ENCODE measurements around the gene RHOH.

The RHOH gene

GRCh38 chr4:40244606-40245005, 47.8 kb downstream of the RHOH start:
- H3K27me3 ChIP-seq (ENCODE audit: control insufficient read depth in 5 of 5, insufficient read depth in 4 of 5, low read length in 5 of 5), result no peaks in the 10 kb centered on the region
- peaks cover 0 to 14% (median 14%) of the 10 kb centered on the region in 5 donors for H3K4me1 ChIP-seq (ENCODE audit: control insufficient read depth in 5 of 5, insufficient read depth in 5 of 5, low read length in 5 of 5)
- H3K9ac ChIP-seq (ENCODE audit: low read length in 5 of 5), result no peak overlapping the region
- H3K36me3 ChIP-seq (ENCODE audit: control insufficient read depth in 5 of 5, insufficient read depth in 5 of 5, low read length in 5 of 5), result no peaks in the 10 kb centered on the region
- no peak overlapping the region for H3K27ac ChIP-seq (ENCODE audit: low read depth, low read length)
- H3K9me3 ChIP-seq (ENCODE audit: control insufficient read depth in 5 of 5, low read length in 5 of 5), result no peaks in the 10 kb centered on the region
- no peak overlapping the region for H3K4me3 ChIP-seq (ENCODE audit: low read depth in 1 of 5, low read length in 5 of 5)

- no peak overlapping the region for H3K4me3 ChIP-seq (ENCODE audit: low read depth in 1 of 5, low read length in 5 of 5)
- no peak overlapping the region for H3K27ac ChIP-seq (ENCODE audit: low read depth, low read length)
- H3K4me1 ChIP-seq (ENCODE audit: control insufficient read depth in 5 of 5, insufficient read depth in 5 of 5, low read length in 5 of 5), result peaks cover 0 to 14% (median 14%) of the 10 kb centered on the region in 5 donors
- no peaks in the 10 kb centered on the region for H3K36me3 ChIP-seq (ENCODE audit: control insufficient read depth in 5 of 5, insufficient read depth in 5 of 5, low read length in 5 of 5)
- H3K9ac ChIP-seq (ENCODE audit: low read length in 5 of 5), result no peak overlapping the region
- no peaks in the 10 kb centered on the region for H3K27me3 ChIP-seq (ENCODE audit: control insufficient read depth in 5 of 5, insufficient read depth in 4 of 5, low read length in 5 of 5)
- no peaks in the 10 kb centered on the region for H3K9me3 ChIP-seq (ENCODE audit: control insufficient read depth in 5 of 5, low read length in 5 of 5)
These were observed 48.7 kb downstream of the RHOH start for GRCh38 chr4:40245550-40245949.

GRCh38 chr4:40246011-40246900, 49.4 kb downstream of the RHOH start:
- Histone ChIP-seq H3K4me1 (ENCODE audit: control insufficient read depth in 5 of 5, insufficient read depth in 5 of 5, low read length in 5 of 5) (peaks cover 0 to 14% (median 14%) of the 10 kb centered on the region in 5 donors), H3K9me3 (ENCODE audit: control insufficient read depth in 5 of 5, low read length in 5 of 5) (no peaks in the 10 kb centered on the region), H3K9ac (ENCODE audit: low read length in 5 of 5) (no peak overlapping the region), H3K27ac (ENCODE audit: low read depth, low read length) (no peak overlapping the region), H3K4me3 (ENCODE audit: low read depth in 1 of 5, low read length in 5 of 5) (no peak overlapping the region), H3K27me3 (ENCODE audit: control insufficient read depth in 5 of 5, insufficient read depth in 4 of 5, low read length in 5 of 5) (no peaks in the 10 kb centered on the region), H3K36me3 (ENCODE audit: control insufficient read depth in 5 of 5, insufficient read depth in 5 of 5, low read length in 5 of 5) (no peaks in the 10 kb centered on the region)

DNA sequence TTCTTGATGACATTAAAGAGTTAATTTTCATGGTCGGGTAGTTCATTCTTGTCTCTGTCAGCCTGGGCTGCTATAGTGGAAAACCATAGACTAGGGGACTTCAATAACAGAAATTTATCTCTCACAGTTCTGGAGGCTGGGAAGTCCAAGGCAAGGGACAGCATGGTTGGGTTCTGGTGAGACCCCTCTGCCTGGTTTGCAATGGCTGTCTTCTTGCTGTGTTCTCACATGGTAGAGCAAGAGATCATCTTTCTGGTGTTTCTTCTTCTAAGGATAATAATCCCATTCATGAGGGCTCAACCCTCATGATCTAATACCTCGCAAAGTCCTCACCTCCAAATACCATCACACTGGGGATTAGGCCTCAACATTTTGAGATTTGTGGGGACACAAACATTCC, 50.1 kb downstream of the RHOH start:
- Histone ChIP-seq H3K27ac (ENCODE audit: low read depth, low read length) (no peak overlapping the region), H3K4me1 (ENCODE audit: control insufficient read depth in 5 of 5, insufficient read depth in 5 of 5, low read length in 5 of 5) (peaks cover 0 to 12% (median 10%) of the 10 kb centered on the region in 5 donors), H3K27me3 (ENCODE audit: control insufficient read depth in 5 of 5, insufficient read depth in 4 of 5, low read length in 5 of 5) (no peaks in the 10 kb centered on the region), H3K4me3 (ENCODE audit: low read depth in 1 of 5, low read length in 5 of 5) (no peak overlapping the region), H3K9ac (ENCODE audit: low read length in 5 of 5) (no peak overlapping the region), H3K9me3 (ENCODE audit: control insufficient read depth in 5 of 5, low read length in 5 of 5) (no peaks in the 10 kb centered on the region), H3K36me3 (ENCODE audit: control insufficient read depth in 5 of 5, insufficient read depth in 5 of 5, low read length in 5 of 5) (no peaks in the 10 kb centered on the region)

GRCh38 chr4:40247350-40247749, 50.5 kb downstream of the RHOH start:
- Histone ChIP-seq H3K27ac (ENCODE audit: low read depth, low read length) (no peak overlapping the region), H3K4me1 (ENCODE audit: control insufficient read depth in 5 of 5, insufficient read depth in 5 of 5, low read length in 5 of 5) (peaks cover 0 to 8% (median 7%) of the 10 kb centered on the region in 5 donors), H3K9ac (ENCODE audit: low read length in 5 of 5) (no peak overlapping the region), H3K4me3 (ENCODE audit: low read depth in 1 of 5, low read length in 5 of 5) (no peak overlapping the region), H3K36me3 (ENCODE audit: control insufficient read depth in 5 of 5, insufficient read depth in 5 of 5, low read length in 5 of 5) (no peaks in the 10 kb centered on the region), H3K27me3 (ENCODE audit: control insufficient read depth in 5 of 5, insufficient read depth in 4 of 5, low read length in 5 of 5) (no peaks in the 10 kb centered on the region), H3K9me3 (ENCODE audit: control insufficient read depth in 5 of 5, low read length in 5 of 5) (no peaks in the 10 kb centered on the region)

- H3K4me3 ChIP-seq (ENCODE audit: low read depth in 1 of 5, low read length in 5 of 5), result no peak overlapping the region
- H3K4me1 ChIP-seq (ENCODE audit: control insufficient read depth in 5 of 5, insufficient read depth in 5 of 5, low read length in 5 of 5), result peaks cover 0 to 4% (median 0%) of the 10 kb centered on the region in 5 donors
- H3K36me3 ChIP-seq (ENCODE audit: control insufficient read depth in 5 of 5, insufficient read depth in 5 of 5, low read length in 5 of 5), result no peaks in the 10 kb centered on the region
- H3K27me3 ChIP-seq (ENCODE audit: control insufficient read depth in 5 of 5, insufficient read depth in 4 of 5, low read length in 5 of 5), result no peaks in the 10 kb centered on the region
- H3K9ac ChIP-seq (ENCODE audit: low read length in 5 of 5), result no peak overlapping the region
- H3K9me3 ChIP-seq (ENCODE audit: control insufficient read depth in 5 of 5, low read length in 5 of 5), result no peaks in the 10 kb centered on the region
- no peak overlapping the region for H3K27ac ChIP-seq (ENCODE audit: low read depth, low read length)
These were observed 54.5 kb downstream of the RHOH start for GRCh38 chr4:40251366-40251765.

- Histone ChIP-seq H3K4me1 (ENCODE audit: control insufficient read depth in 5 of 5, insufficient read depth in 5 of 5, low read length in 5 of 5) (peaks cover 0 to 4% (median 0%) of the 10 kb centered on the region in 5 donors), H3K27me3 (ENCODE audit: control insufficient read depth in 5 of 5, insufficient read depth in 4 of 5, low read length in 5 of 5) (no peaks in the 10 kb centered on the region), H3K9me3 (ENCODE audit: control insufficient read depth in 5 of 5, low read length in 5 of 5) (no peaks in the 10 kb centered on the region), H3K9ac (ENCODE audit: low read length in 5 of 5) (no peak overlapping the region), H3K36me3 (ENCODE audit: control insufficient read depth in 5 of 5, insufficient read depth in 5 of 5, low read length in 5 of 5) (no peaks in the 10 kb centered on the region), H3K4me3 (ENCODE audit: low read depth in 1 of 5, low read length in 5 of 5) (no peak overlapping the region), H3K27ac (ENCODE audit: low read depth, low read length) (no peak overlapping the region)
These were observed 57.1 kb downstream of the RHOH start for GRCh38 chr4:40253906-40254305.

DNA sequence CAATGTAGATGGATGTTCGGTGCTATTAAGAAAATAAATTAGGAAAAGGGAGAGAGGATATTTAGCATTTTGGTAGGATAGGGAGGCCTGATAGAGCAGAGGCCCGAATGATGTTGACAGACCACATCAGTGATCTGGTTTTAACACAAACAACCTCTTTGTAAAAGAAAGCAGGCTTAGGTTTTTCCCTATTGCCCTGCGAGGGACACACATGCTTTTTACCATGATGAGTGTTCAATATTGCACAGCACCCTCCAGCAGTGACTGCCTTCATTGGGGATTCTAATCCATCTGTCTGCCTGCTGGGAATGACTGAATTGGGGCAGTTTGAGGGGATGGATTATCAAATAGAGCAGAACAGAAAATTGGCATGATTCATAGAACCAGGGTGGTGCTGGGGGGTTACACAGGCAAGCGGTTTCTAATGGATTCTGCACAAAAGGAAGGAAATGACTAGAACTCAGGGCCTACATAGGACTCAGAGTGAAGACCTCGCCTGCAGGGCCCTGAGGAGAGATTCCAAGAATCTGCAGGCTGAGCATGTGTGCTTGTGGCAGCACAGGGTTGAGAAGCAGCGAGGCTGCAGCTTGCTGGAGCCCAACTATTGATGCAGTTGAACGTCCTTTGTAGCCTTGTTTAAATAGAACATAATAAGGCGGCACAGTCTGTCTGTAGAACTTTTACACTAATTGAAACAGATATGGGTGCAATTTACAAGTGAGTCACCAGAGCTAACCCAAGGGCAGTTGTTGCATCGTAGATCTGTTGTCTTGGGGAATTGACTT, 58.0 kb downstream of the RHOH start:
- Histone ChIP-seq H3K36me3 (ENCODE audit: control insufficient read depth in 5 of 5, insufficient read depth in 5 of 5, low read length in 5 of 5) (no peaks in the 10 kb centered on the region), H3K9me3 (ENCODE audit: control insufficient read depth in 5 of 5, low read length in 5 of 5) (no peaks in the 10 kb centered on the region), H3K27me3 (ENCODE audit: control insufficient read depth in 5 of 5, insufficient read depth in 4 of 5, low read length in 5 of 5) (no peaks in the 10 kb centered on the region), H3K27ac (ENCODE audit: low read depth, low read length) (no peak overlapping the region), H3K4me1 (ENCODE audit: control insufficient read depth in 5 of 5, insufficient read depth in 5 of 5, low read length in 5 of 5) (peaks cover 0 to 4% (median 0%) of the 10 kb centered on the region in 5 donors), H3K4me3 (ENCODE audit: low read depth in 1 of 5, low read length in 5 of 5) (no peak overlapping the region), H3K9ac (ENCODE audit: low read length in 5 of 5) (no peak overlapping the region)

- H3K9ac ChIP-seq (ENCODE audit: low read length in 5 of 5), result no peak overlapping the region
These were observed 58.8 kb downstream of the RHOH start for GRCh38 chr4:40255393-40256281.

More at GRCh38 chr4:40255393-40256281, 58.8 kb downstream of the RHOH start:
- no peaks in the 10 kb centered on the region for H3K36me3 ChIP-seq (ENCODE audit: control insufficient read depth in 5 of 5, insufficient read depth in 5 of 5, low read length in 5 of 5)
- peaks cover 0 to 4% (median 0%) of the 10 kb centered on the region in 5 donors for H3K4me1 ChIP-seq (ENCODE audit: control insufficient read depth in 5 of 5, insufficient read depth in 5 of 5, low read length in 5 of 5)
- no peaks in the 10 kb centered on the region for H3K27me3 ChIP-seq (ENCODE audit: control insufficient read depth in 5 of 5, insufficient read depth in 4 of 5, low read length in 5 of 5)
- H3K9me3 ChIP-seq (ENCODE audit: control insufficient read depth in 5 of 5, low read length in 5 of 5), result no peaks in the 10 kb centered on the region
- H3K4me3 ChIP-seq (ENCODE audit: low read depth in 1 of 5, low read length in 5 of 5), result no peak overlapping the region
- no peak overlapping the region for H3K27ac ChIP-seq (ENCODE audit: low read depth, low read length)
